Measurements from ENCODE around the gene XIRP2. TPM values are rescaled to one million over a fixed set of nuclear protein-coding genes. Genes with fewer than 3 reads are reported as not detected.
"Not testable (repeated sequence)": the region's sequence is repeated elsewhere in the genome, so short reads cannot be mapped to it uniquely, and the experiment has no call there.

Gene XIRP2
- total RNA-seq, 4 donors from 2014 or later, result 266 to 3,644 (median 977) TPM

- H3K27me3 ChIP-seq, result no peaks in the 10 kb centered on the region
- H3K36me3 ChIP-seq, result peaks cover 3 to 45% of the 10 kb centered on the region in 2 donors
- H3K4me3 ChIP-seq, result no peak overlapping the region
- H3K9me3 ChIP-seq, result no peaks in the 10 kb centered on the region
- DNase-seq (no peak), ATAC-seq (peak in 1 of 2 donors; percentile 31)
- H3K27ac ChIP-seq, result peak overlapping the region in 2 of 4 donors; percentile 21 to 51
- TF ChIP-seq CTCF (IDR thresholded peaks at IDR 0.05 in 4 of 5, conservative IDR thresholded peaks at IDR 0.05 in 1 of 5) (no peak), POLR2A (IDR thresholded peaks at IDR 0.05) (no peak)
- H3K4me1 ChIP-seq, result no peaks in the 10 kb centered on the region
- intact Hi-C loops (cut with DNase I; ENCODE audit: low total_unique reads), result no loop called here
- in situ Hi-C loops (cut with MboI; ENCODE audit: low sequenced_read_pairs in 4 of 4), result loop anchor here in 1 of 4 donors (25.0 kb wide), 1 partner anchor 854 kb away; no protein-coding TSS in a partner anchor
Measured at GRCh38 chr2:167258712-167259111, 370.4 kb downstream of the XIRP2 start.

GRCh38 chr2:167264380-167264779, 376.1 kb downstream of the XIRP2 start:
- Histone ChIP-seq H3K4me3 (no peak overlapping the region), H3K4me1 (peaks cover 0 to 10% of the 10 kb centered on the region in 2 donors), H3K27me3 (no peaks in the 10 kb centered on the region), H3K27ac (peak overlapping the region; percentile 29 to 62 (median 48)), H3K36me3 (no peaks in the 10 kb centered on the region), H3K9me3 (no peaks in the 10 kb centered on the region)
- in situ Hi-C loops (cut with MboI; ENCODE audit: low sequenced_read_pairs in 4 of 4), result loop anchor here in 3 of 4 donors (10.0 to 25.0 kb wide), 2 partner anchors 848 to 850 kb away; no protein-coding TSS in a partner anchor
- TF ChIP-seq POLR2A (IDR thresholded peaks at IDR 0.05), result no peak
- peak in 4 of 5 experiments; percentile 21 to 46 (median 40) for TF ChIP-seq CTCF (IDR thresholded peaks at IDR 0.05 in 4 of 5, conservative IDR thresholded peaks at IDR 0.05 in 1 of 5)
- intact Hi-C loops (cut with DNase I; ENCODE audit: low total_unique reads), result loop anchor here (1.0 kb wide), 1 partner anchor 855 kb away; no protein-coding TSS in a partner anchor
- DNase-seq (peak in 1 of 2 donors; percentile 25), ATAC-seq (peak; percentile 58 to 76)

GRCh38 chr2:167265004-167265403, 376.7 kb downstream of the XIRP2 start:
- H3K27me3 ChIP-seq, result no peaks in the 10 kb centered on the region
- ATAC-seq, result peak; percentile 59 to 62
- H3K36me3 ChIP-seq, result no peaks in the 10 kb centered on the region
- no peak for DNase-seq
- in situ Hi-C loops (cut with MboI; ENCODE audit: low sequenced_read_pairs in 4 of 4) (loop anchor here in 3 of 4 donors (10.0 to 25.0 kb wide), 2 partner anchors 847 to 850 kb away; no protein-coding TSS in a partner anchor), intact Hi-C loops (cut with DNase I; ENCODE audit: low total_unique reads) (no loop called here)
- peaks cover 0 to 10% of the 10 kb centered on the region in 2 donors for H3K4me1 ChIP-seq
- no peak overlapping the region for H3K4me3 ChIP-seq
- peak overlapping the region; percentile 29 to 62 (median 57) for H3K27ac ChIP-seq
- no peaks in the 10 kb centered on the region for H3K9me3 ChIP-seq
- TF ChIP-seq CTCF (IDR thresholded peaks at IDR 0.05 in 4 of 5, conservative IDR thresholded peaks at IDR 0.05 in 1 of 5) (no peak), POLR2A (IDR thresholded peaks at IDR 0.05) (no peak)

GRCh38 chr2:167265722-167266121, 377.4 kb downstream of the XIRP2 start:
- in situ Hi-C loops (cut with MboI; ENCODE audit: low sequenced_read_pairs in 4 of 4), result loop anchor here in 3 of 4 donors (10.0 to 25.0 kb wide), 2 partner anchors 847 to 849 kb away; no protein-coding TSS in a partner anchor
- DNase-seq (no peak), ATAC-seq (peak; percentile 77 to 80)
- Histone ChIP-seq H3K4me3 (no peak overlapping the region), H3K36me3 (no peaks in the 10 kb centered on the region), H3K9me3 (no peaks in the 10 kb centered on the region), H3K27me3 (no peaks in the 10 kb centered on the region), H3K4me1 (peaks cover 0 to 10% of the 10 kb centered on the region in 2 donors), H3K27ac (peak overlapping the region; percentile 29 to 62 (median 57))
- TF ChIP-seq POLR2A (IDR thresholded peaks at IDR 0.05) (no peak), CTCF (IDR thresholded peaks at IDR 0.05 in 4 of 5, conservative IDR thresholded peaks at IDR 0.05 in 1 of 5) (no peak)
- intact Hi-C loops (cut with DNase I; ENCODE audit: low total_unique reads), result loop anchor here (2.0 kb wide), 1 partner anchor 485 kb away; no protein-coding TSS in a partner anchor

GRCh38 chr2:167268245-167268644, 380.0 kb downstream of the XIRP2 start:
- H3K9me3 ChIP-seq; intact Hi-C loops (cut with DNase I; ENCODE audit: low total_unique reads); DNase-seq; H3K4me3 ChIP-seq; H3K27me3 ChIP-seq; ATAC-seq; H3K27ac ChIP-seq; H3K36me3 ChIP-seq: not testable (repeated sequence)
- in situ Hi-C loops (cut with MboI; ENCODE audit: low sequenced_read_pairs in 4 of 4), result loop anchor here in 3 of 4 donors (10.0 to 25.0 kb wide), 2 partner anchors 844 to 847 kb away; no protein-coding TSS in a partner anchor
- H3K4me1 ChIP-seq, result peaks cover 0 to 10% of the 10 kb centered on the region in 2 donors
